GM19372 (cell line): ENCODE results near the gene UBAP2L.
"Not testable (repeated sequence)": the region's sequence is repeated elsewhere in the genome, so short reads cannot be mapped to it uniquely, and the experiment has no call there.

Experiments
- ATAC-seq: cut with Tn5 transposase; IDR thresholded peaks from one replicate; pipeline ENCODE4 v1.9.1; 2021; ENCODE audit warnings: mild to moderate bottlenecking, low read depth, moderate library complexity; ENCODE audit not compliant: unreplicated experiment

The UBAP2L gene

GRCh38 chr1:154239491-154239890 lies 18.7 kb downstream of the UBAP2L start:
- ATAC-seq = no peak

GRCh38 chr1:154240294-154240833 lies 19.6 kb downstream of the UBAP2L start:
- no peak for ATAC-seq

GRCh38 chr1:154241703-154242351 lies 21.1 kb downstream of the UBAP2L start:
- ATAC-seq = no peak

- ATAC-seq = no peak
Observed at GRCh38 chr1:154253671-154254070, 32.9 kb downstream of the UBAP2L start.

- ATAC-seq = no peak
Observed at GRCh38 chr1:154256686-154257085, 35.9 kb downstream of the UBAP2L start.

GRCh38 chr1:154258784-154259183 lies 38.0 kb downstream of the UBAP2L start:
- ATAC-seq = no peak

- ATAC-seq = no peak
Observed at GRCh38 chr1:154260127-154260526, 39.4 kb downstream of the UBAP2L start.

GRCh38 chr1:154263465-154264332 lies 42.9 kb downstream of the UBAP2L start:
- ATAC-seq = no peak

GRCh38 chr1:154264454-154264853 lies 43.7 kb downstream of the UBAP2L start:
- no peak for ATAC-seq

GRCh38 chr1:154265586-154265985 lies 44.8 kb downstream of the UBAP2L start:
- no peak for ATAC-seq

GRCh38 chr1:154270833-154271232 lies 50.1 kb downstream of the UBAP2L start:
- ATAC-seq = no peak

- peak; percentile 91 for ATAC-seq
Observed at GRCh38 chr1:154272217-154272998, 51.7 kb downstream of the UBAP2L start, which contains the start of gene HAX1. Gene HAX1, plus strand, starts transcription at chr1:154272629. Its CDS starts 95 bp downstream, at chr1:154272724.

GRCh38 chr1:154272999-154273563 lies 52.3 kb downstream of the UBAP2L start:
- ATAC-seq = no peak

- no peak for ATAC-seq
Observed at GRCh38 chr1:154276797-154277196, 56.0 kb downstream of the UBAP2L start.

GRCh38 chr1:154287591-154287990 lies 66.8 kb downstream of the UBAP2L start:
- not testable (repeated sequence) for ATAC-seq

GRCh38 chr1:154288661-154289060 lies 67.9 kb downstream of the UBAP2L start:
- no peak for ATAC-seq

GRCh38 chr1:154290921-154291320 lies 70.2 kb downstream of the UBAP2L start:
- ATAC-seq = no peak

- ATAC-seq = no peak
Observed at GRCh38 chr1:154295408-154296235, 74.9 kb downstream of the UBAP2L start.

GRCh38 chr1:154301582-154301981 lies 80.8 kb downstream of the UBAP2L start:
- no peak for ATAC-seq
